Pulmonary artery endothelial cell (primary cell): Measurements from ENCODE around the gene RGS7. TPM values are rescaled to one million over a fixed set of nuclear protein-coding genes. Genes with fewer than 3 reads are reported as not detected.
"Not testable (repeated sequence)": the region's sequence is repeated elsewhere in the genome, so short reads cannot be mapped to it uniquely, and the experiment has no call there.

Experiments
- DNase-seq: peaks from one replicate; pipeline ENCODE4 v3.0.0-alpha.2; 2011; ENCODE audit warnings: low read depth, low spot score
- total RNA-seq: library from RNA; depleted of rRNA; stranded (reverse); fragments of >200 nt; gene quantifications from 2 replicates; pipeline ENCODE4 v1.2.3, GENCODE V29; 2014

Gene RGS7
- total RNA-seq, 1 donor from 2014 or later: 0.40 TPM

GRCh38 chr1:240998024-240998423 lies 359.0 kb downstream of the RGS7 start:
- DNase-seq: no peak

- DNase-seq: no peak
Observed at GRCh38 chr1:240993004-240993403, 364.0 kb downstream of the RGS7 start.

- no peak for DNase-seq
Observed at GRCh38 chr1:240991230-240991629, 365.8 kb downstream of the RGS7 start.

GRCh38 chr1:240987928-240988327 lies 369.1 kb downstream of the RGS7 start:
- no peak for DNase-seq

- DNase-seq: no peak
Observed at GRCh38 chr1:240985081-240985480, 371.9 kb downstream of the RGS7 start.

GRCh38 chr1:240980342-240980741 lies 376.7 kb downstream of the RGS7 start:
- DNase-seq: no peak

GRCh38 chr1:240976685-240977084 lies 380.3 kb downstream of the RGS7 start:
- DNase-seq: no peak

GRCh38 chr1:240973875-240974274 lies 383.1 kb downstream of the RGS7 start:
- DNase-seq: no peak

GRCh38 chr1:240972059-240972458 lies 384.9 kb downstream of the RGS7 start:
- not testable (repeated sequence) for DNase-seq

GRCh38 chr1:240970253-240970652 lies 386.8 kb downstream of the RGS7 start:
- DNase-seq: no peak

GRCh38 chr1:240968864-240969263 lies 388.1 kb downstream of the RGS7 start:
- no peak for DNase-seq

GRCh38 chr1:240967070-240967724 lies 389.8 kb downstream of the RGS7 start:
- DNase-seq: no peak

- DNase-seq: no peak
Observed at GRCh38 chr1:240965581-240966091, 391.4 kb downstream of the RGS7 start.

GRCh38 chr1:240962086-240962485 lies 394.9 kb downstream of the RGS7 start:
- no peak for DNase-seq

GRCh38 chr1:240956424-240956823 lies 400.6 kb downstream of the RGS7 start:
- no peak for DNase-seq

- DNase-seq: no peak
Observed at GRCh38 chr1:240956020-240956419, 401.0 kb downstream of the RGS7 start.

- no peak for DNase-seq
Observed at GRCh38 chr1:240947438-240948224, 409.4 kb downstream of the RGS7 start.

GRCh38 chr1:240946926-240947325 lies 410.1 kb downstream of the RGS7 start:
- no peak for DNase-seq

GRCh38 chr1:240942901-240943300 lies 414.1 kb downstream of the RGS7 start:
- no peak for DNase-seq

- DNase-seq: no peak
Observed at GRCh38 chr1:240941701-240942370, 415.2 kb downstream of the RGS7 start.

- DNase-seq: no peak
Observed at GRCh38 chr1:240936911-240937668, 419.9 kb downstream of the RGS7 start.
